ENCODE measurements around the gene DAAM2.

Gene DAAM2

GRCh38 chr6:39876826-39877225, 84.7 kb downstream of the DAAM2 start:
- no peak for TF ChIP-seq CTCF (IDR thresholded peaks at IDR 0.05; ENCODE audit: low read depth, low read length, missing control alignments)
- DNase-seq (ENCODE audit: low read depth): no peak
- in situ Hi-C loops (cut with HindIII; ENCODE audit: low sequenced_read_pairs): no loop called here
- no peak overlapping the region for H3K4me3 ChIP-seq (ENCODE audit: low read depth, low read length)

GRCh38 chr6:39879535-39879934, 87.4 kb downstream of the DAAM2 start:
- TF ChIP-seq CTCF (IDR thresholded peaks at IDR 0.05; ENCODE audit: low read depth, low read length, missing control alignments): no peak
- no peak for DNase-seq (ENCODE audit: low read depth)
- H3K4me3 ChIP-seq (ENCODE audit: low read depth, low read length): no peak overlapping the region
- in situ Hi-C loops (cut with HindIII; ENCODE audit: low sequenced_read_pairs): no loop called here

GRCh38 chr6:39880594-39880993, 88.4 kb downstream of the DAAM2 start:
- H3K4me3 ChIP-seq (ENCODE audit: low read depth, low read length): no peak overlapping the region
- TF ChIP-seq CTCF (IDR thresholded peaks at IDR 0.05; ENCODE audit: low read depth, low read length, missing control alignments): no peak
- no peak for DNase-seq (ENCODE audit: low read depth)
- in situ Hi-C loops (cut with HindIII; ENCODE audit: low sequenced_read_pairs): loop anchor here (10.0 kb wide), 1 partner anchor 66 kb away; no protein-coding TSS in a partner anchor

- TF ChIP-seq CTCF (IDR thresholded peaks at IDR 0.05; ENCODE audit: low read depth, low read length, missing control alignments): no peak
- peak; percentile 77 for DNase-seq (ENCODE audit: low read depth)
- in situ Hi-C loops (cut with HindIII; ENCODE audit: low sequenced_read_pairs): loop anchor here (10.0 kb wide), 1 partner anchor 67 kb away; no protein-coding TSS in a partner anchor
- H3K4me3 ChIP-seq (ENCODE audit: low read depth, low read length): peak overlapping the region; percentile 6
These were observed 89.8 kb downstream of the DAAM2 start for GRCh38 chr6:39881851-39882530.

GRCh38 chr6:39882531-39882899, 90.3 kb downstream of the DAAM2 start:
- peak; percentile 99 for DNase-seq (ENCODE audit: low read depth)
- in situ Hi-C loops (cut with HindIII; ENCODE audit: low sequenced_read_pairs): loop anchor here (10.0 kb wide), 1 partner anchor 68 kb away; no protein-coding TSS in a partner anchor
- TF ChIP-seq CTCF (IDR thresholded peaks at IDR 0.05; ENCODE audit: low read depth, low read length, missing control alignments): no peak
- H3K4me3 ChIP-seq (ENCODE audit: low read depth, low read length): peak overlapping the region; percentile 6

GRCh38 chr6:39884696-39885095, 92.5 kb downstream of the DAAM2 start:
- no peak for TF ChIP-seq CTCF (IDR thresholded peaks at IDR 0.05; ENCODE audit: low read depth, low read length, missing control alignments)
- peak; percentile 53 for DNase-seq (ENCODE audit: low read depth)
- in situ Hi-C loops (cut with HindIII; ENCODE audit: low sequenced_read_pairs): loop anchor here (10.0 kb wide), 1 partner anchor 70 kb away; no protein-coding TSS in a partner anchor
- no peak overlapping the region for H3K4me3 ChIP-seq (ENCODE audit: low read depth, low read length)

Measured in astrocyte of the cerebellum (primary cell).